Peyer's patch (tissue), 4 donors: ENCODE data around the gene SLC34A1. TPM values are rescaled to one million over a fixed set of nuclear protein-coding genes. Genes with fewer than 3 reads are reported as not detected.
"Not testable (repeated sequence)": the region's sequence is repeated elsewhere in the genome, so short reads cannot be mapped to it uniquely, and the experiment has no call there.

Source experiments
- DNase-seq, 3 donors: peaks; one replicate each; pipeline ENCODE4 v3.0.0-alpha.2; 2017 to 2019
- H3K27ac ChIP-seq, 4 donors: fragments of 200-600 bp; sonication (generic); one replicate each; pipeline ENCODE4 v1.5.1; 2016 to 2019
- H3K27me3 ChIP-seq, 2 donors: fragments of 200-600 bp; sonication (generic); one replicate each; pipeline ENCODE4 v1.5.1; 2019
- H3K36me3 ChIP-seq, 3 donors: fragments of 200-600 bp; sonication (generic); one replicate each; pipeline ENCODE4 v1.5.1; 2016 to 2019
- H3K4me1 ChIP-seq, 4 donors: fragments of 200-600 bp; sonication (generic); one replicate each; pipeline ENCODE4 v1.5.1; 2016 to 2019
- H3K4me3 ChIP-seq, 4 donors: fragments of 200-600 bp; sonication (generic); 1 replicate in 3 of 4; 2 replicates in 1 of 4; pipeline ENCODE4 v1.5.1; 2016 to 2019; ENCODE audit warnings: mild to moderate bottlenecking in 1 of 4
- H3K9me3 ChIP-seq, 4 donors: fragments of 200-600 bp; sonication (generic); one replicate each; pipeline ENCODE4 v1.5.1; 2016 to 2019; ENCODE audit warnings: mild to moderate bottlenecking in 1 of 4
- CTCF ChIP-seq, 6 experiments: fragments of 450-650 bp in 4 of 6; fragments of 200-600 bp in 2 of 6; sonication (generic) in 1 of 6; IDR thresholded peaks; one replicate each; pipeline ENCODE4 v1.5.1; 2017 to 2019; ENCODE audit warnings: antibody characterized with exemption in 6 of 6, mild to moderate bottlenecking in 3 of 6, moderate library complexity in 1 of 6
- POLR2A ChIP-seq, 2 donors: fragments of 450-650 bp; IDR thresholded peaks; one replicate each; pipeline ENCODE4 v1.5.1; 2017; ENCODE audit warnings: antibody characterized with exemption in 2 of 2, mild to moderate bottlenecking in 2 of 2, moderate library complexity in 2 of 2
- total RNA-seq, 4 donors: library from RNA; depleted of rRNA; stranded (reverse); fragments of >200 nt; gene quantifications; one replicate each; pipeline ENCODE4 v1.1.0, GENCODE V29; 2016

SLC34A1 gene
- total RNA-seq, 4 donors from 2014 or later = 0.35 TPM; not detected in 3

GRCh38 chr5:177358370-177358819, 25.8 kb upstream of the SLC34A1 start:
- H3K36me3 ChIP-seq = no peaks in the 10 kb centered on the region
- peak overlapping the region; percentile 53 to 78 (median 62) for H3K4me3 ChIP-seq
- peak overlapping the region; percentile 48 to 95 (median 54) for H3K27ac ChIP-seq
- TF ChIP-seq CTCF (IDR thresholded peaks at IDR 0.05) (no peak), POLR2A (IDR thresholded peaks at IDR 0.05) (no peak)
- no peaks in the 10 kb centered on the region for H3K27me3 ChIP-seq
- H3K9me3 ChIP-seq = no peaks in the 10 kb centered on the region
- DNase-seq = no peak
- H3K4me1 ChIP-seq = peaks cover 0 to 46% (median 30%) of the 10 kb centered on the region in 4 donors

- Histone ChIP-seq H3K27ac (peak overlapping the region in 1 of 4 donors; percentile 95), H3K27me3 (no peaks in the 10 kb centered on the region), H3K9me3 (no peaks in the 10 kb centered on the region), H3K36me3 (no peaks in the 10 kb centered on the region), H3K4me3 (peak overlapping the region in 2 of 4 donors; percentile 57 to 78), H3K4me1 (peaks cover 0 to 55% (median 37%) of the 10 kb centered on the region in 4 donors)
- DNase-seq = no peak
- TF ChIP-seq CTCF (IDR thresholded peaks at IDR 0.05) (no peak), POLR2A (IDR thresholded peaks at IDR 0.05) (no peak)
Measured at GRCh38 chr5:177359451-177359851, 24.8 kb upstream of the SLC34A1 start.

- Histone ChIP-seq H3K36me3 (no peaks in the 10 kb centered on the region), H3K27me3 (no peaks in the 10 kb centered on the region), H3K27ac (peak overlapping the region in 1 of 4 donors; percentile 95), H3K4me3 (peak overlapping the region in 1 of 4 donors; percentile 78), H3K9me3 (no peaks in the 10 kb centered on the region), H3K4me1 (peaks cover 0 to 59% (median 37%) of the 10 kb centered on the region in 4 donors)
- TF ChIP-seq CTCF (IDR thresholded peaks at IDR 0.05) = no peak
- TF ChIP-seq POLR2A (IDR thresholded peaks at IDR 0.05) = no peak
- no peak for DNase-seq
Measured at GRCh38 chr5:177359860-177360259, 24.4 kb upstream of the SLC34A1 start.

GRCh38 chr5:177360740-177361139, 23.5 kb upstream of the SLC34A1 start:
- H3K27ac ChIP-seq = peak overlapping the region in 1 of 4 donors; percentile 84
- H3K4me1 ChIP-seq = peaks cover 0 to 62% (median 37%) of the 10 kb centered on the region in 4 donors
- H3K4me3 ChIP-seq, DNase-seq, H3K36me3 ChIP-seq, H3K9me3 ChIP-seq, H3K27me3 ChIP-seq: not testable (repeated sequence)

DNA sequence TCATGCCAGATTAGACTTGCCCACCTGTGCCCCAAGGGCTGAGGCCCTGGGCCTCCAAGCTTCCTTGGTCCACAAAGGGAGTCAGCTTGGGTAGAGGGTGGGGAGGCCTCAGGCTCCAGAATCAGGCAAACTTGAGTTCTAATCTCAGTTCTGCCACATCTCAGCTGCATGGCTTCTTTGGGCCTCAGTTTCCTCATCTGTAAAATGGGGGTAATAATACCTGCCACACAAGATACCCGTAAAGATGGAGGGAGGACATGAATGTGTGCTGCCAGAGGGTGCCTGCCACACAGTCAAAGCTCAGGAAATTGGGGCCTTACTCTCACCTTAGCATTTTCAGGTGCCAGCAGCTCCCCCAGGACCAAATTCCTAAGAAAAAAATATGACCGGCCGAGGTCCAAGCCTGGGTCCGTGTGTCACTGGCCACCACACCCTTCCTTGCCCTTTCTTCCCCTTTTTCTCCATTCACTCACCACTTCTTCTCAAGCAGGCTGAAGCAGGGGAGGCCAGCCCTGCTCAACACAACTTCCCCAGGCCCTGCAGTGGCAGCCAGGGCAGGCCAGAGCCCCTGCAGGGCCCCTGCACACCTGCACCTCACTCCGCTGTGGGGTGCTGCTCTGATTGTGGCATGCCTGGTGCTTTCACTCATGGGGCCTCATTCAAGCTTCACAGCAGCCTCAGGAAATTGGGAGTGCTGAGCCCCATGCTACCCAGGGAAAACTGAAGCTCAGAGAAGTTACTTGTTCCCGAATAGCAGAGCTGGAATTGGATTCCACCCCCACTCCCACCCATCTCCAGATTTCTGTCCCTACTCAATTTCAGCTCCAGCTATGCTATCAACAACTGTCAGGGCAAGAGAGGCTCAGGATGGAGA, 22.6 kb upstream of the SLC34A1 start:
- TF ChIP-seq POLR2A (IDR thresholded peaks at IDR 0.05) (no peak), CTCF (IDR thresholded peaks at IDR 0.05) (peak in 1 of 6 experiments; percentile 11)
- H3K36me3 ChIP-seq = no peaks in the 10 kb centered on the region
- DNase-seq = peak in 2 of 3 donors; percentile 70 to 76
- peak overlapping the region in 3 of 4 donors; percentile 33 to 84 (median 74) for H3K27ac ChIP-seq
- no peaks in the 10 kb centered on the region for H3K27me3 ChIP-seq
- H3K9me3 ChIP-seq = no peaks in the 10 kb centered on the region
- peaks cover 0 to 68% (median 37%) of the 10 kb centered on the region in 4 donors for H3K4me1 ChIP-seq
- H3K4me3 ChIP-seq = peak overlapping the region in 1 of 4 donors; percentile 18

- no peak for DNase-seq
- Histone ChIP-seq H3K27me3 (no peaks in the 10 kb centered on the region), H3K4me1 (peaks cover 0 to 66% (median 33%) of the 10 kb centered on the region in 4 donors), H3K9me3 (no peaks in the 10 kb centered on the region), H3K4me3 (peak overlapping the region in 1 of 4 donors; percentile 54), H3K27ac (peak overlapping the region; percentile 4 to 84 (median 50)), H3K36me3 (no peaks in the 10 kb centered on the region)
- TF ChIP-seq POLR2A (IDR thresholded peaks at IDR 0.05) (no peak), CTCF (IDR thresholded peaks at IDR 0.05) (no peak)
Measured at GRCh38 chr5:177362292-177362609, 22.0 kb upstream of the SLC34A1 start.
